Bronchial epithelial cell (primary cell): ENCODE data around the gene MYH10. TPM values are rescaled to one million over a fixed set of nuclear protein-coding genes. Genes with fewer than 3 reads are reported as not detected.
A peak's percentile ranks its signal among the peaks of the same experiment; 100 is the strongest.

Source experiments
- DNase-seq: peaks from one replicate; pipeline ENCODE4 v3.0.0-alpha.2; 2010; ENCODE audit warnings: low read depth
- FAIRE-seq: peaks from 2 replicates; lab custom pipeline; 2011; peaks lifted over from hg19 to GRCh38; lab: Jason Lieb, UNC
- H3K27me3 ChIP-seq: 2 replicates; pipeline ENCODE4 v1.5.1; 2011; ENCODE audit warnings: low read length; ENCODE audit not compliant: control insufficient read depth, insufficient read depth
- H3K36me3 ChIP-seq: 2 replicates; pipeline ENCODE4 v1.5.1; 2011; ENCODE audit warnings: low read length; ENCODE audit not compliant: control insufficient read depth, insufficient read depth
- H3K4me3 ChIP-seq: 2 replicates; pipeline ENCODE4 v1.5.1; 2011; ENCODE audit warnings: mild to moderate bottlenecking, low read depth, low read length, control low read depth
- CTCF ChIP-seq: IDR thresholded peaks from 2 replicates; pipeline ENCODE4 v1.5.1; 2011; ENCODE audit warnings: mild to moderate bottlenecking, moderate library complexity, low read length, control low read depth, inconsistent platforms; ENCODE audit not compliant: insufficient read depth, severe bottlenecking
- total RNA-seq: library from RNA; depleted of rRNA; stranded (reverse); fragments of >200 nt; gene quantifications from 2 replicates; pipeline ENCODE4 v1.2.1, GENCODE V29; 2014

MYH10 gene
- total RNA-seq, 1 donor from 2014 or later: 31.6 TPM

DNA sequence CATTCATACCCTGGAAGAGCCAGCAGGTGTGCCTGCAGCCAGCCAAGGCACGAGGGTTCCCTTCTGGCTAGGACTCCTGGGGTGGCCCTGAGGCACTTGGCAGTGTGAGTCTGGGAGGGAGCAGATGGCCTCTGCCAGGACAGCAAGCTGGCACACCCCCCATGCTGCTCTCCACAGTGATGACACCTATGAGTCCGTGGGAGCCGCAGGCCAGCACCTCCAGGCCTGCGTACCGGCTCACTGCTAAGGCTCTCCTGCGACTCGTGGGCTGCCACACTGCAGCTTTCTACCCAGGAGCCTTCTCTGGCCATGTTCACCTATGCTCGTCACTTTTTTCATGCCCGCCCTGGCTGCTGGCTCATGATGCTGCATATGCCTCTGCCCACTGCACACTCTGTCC lies 126.7 kb downstream of the MYH10 start:
- FAIRE-seq (no peak), DNase-seq (no peak)
- Histone ChIP-seq H3K27me3 (no peaks in the 10 kb centered on the region), H3K36me3 (peaks cover 17% of the 10 kb centered on the region), H3K4me3 (no peak overlapping the region)
- TF ChIP-seq CTCF: no peak

- DNase-seq (no peak), FAIRE-seq (no peak)
- no peak overlapping the region for H3K4me3 ChIP-seq
- no peak for TF ChIP-seq CTCF
- no peaks in the 10 kb centered on the region for H3K27me3 ChIP-seq
- peaks cover 17% of the 10 kb centered on the region for H3K36me3 ChIP-seq
These were observed 127.2 kb downstream of the MYH10 start for GRCh38 chr17:8503368-8503767.

DNA sequence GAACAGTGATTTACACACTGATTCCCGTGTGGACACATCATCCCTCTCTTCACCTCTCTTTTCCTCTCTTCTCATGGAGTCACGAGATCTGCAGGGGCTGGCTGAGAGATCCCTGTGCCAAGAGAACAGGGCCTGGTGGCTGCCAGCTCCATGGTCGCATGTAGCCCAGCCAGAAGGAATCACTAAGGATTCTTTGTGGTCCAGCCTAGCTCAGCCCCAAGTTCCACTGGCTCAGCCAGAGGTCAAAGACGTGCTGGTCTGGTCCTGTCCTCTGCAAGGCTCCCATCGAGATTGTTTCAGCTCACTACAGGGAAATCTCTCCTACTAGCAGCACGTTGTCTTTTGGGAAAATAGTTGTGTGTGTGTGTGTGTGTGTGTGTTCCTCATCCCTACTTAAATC lies 128.4 kb downstream of the MYH10 start:
- DNase-seq (no peak), FAIRE-seq (peak; percentile 86)

GRCh38 chr17:8500609-8501008 lies 129.9 kb downstream of the MYH10 start:
- FAIRE-seq: no peak
- H3K36me3 ChIP-seq: peaks cover 14% of the 10 kb centered on the region
- H3K27me3 ChIP-seq: no peaks in the 10 kb centered on the region
- TF ChIP-seq CTCF: no peak
- no peak for DNase-seq
- H3K4me3 ChIP-seq: no peak overlapping the region

More for the DNA sequence above, 128.4 kb downstream of the MYH10 start:
- peaks cover 14% of the 10 kb centered on the region for H3K36me3 ChIP-seq
- no peak for TF ChIP-seq CTCF
- no peak overlapping the region for H3K4me3 ChIP-seq
- no peaks in the 10 kb centered on the region for H3K27me3 ChIP-seq

GRCh38 chr17:8499614-8500013 lies 130.9 kb downstream of the MYH10 start:
- Histone ChIP-seq H3K36me3 (peaks cover 14% of the 10 kb centered on the region), H3K4me3 (no peak overlapping the region), H3K27me3 (no peaks in the 10 kb centered on the region)
- TF ChIP-seq CTCF: no peak
- FAIRE-seq: no peak
- no peak for DNase-seq

DNA sequence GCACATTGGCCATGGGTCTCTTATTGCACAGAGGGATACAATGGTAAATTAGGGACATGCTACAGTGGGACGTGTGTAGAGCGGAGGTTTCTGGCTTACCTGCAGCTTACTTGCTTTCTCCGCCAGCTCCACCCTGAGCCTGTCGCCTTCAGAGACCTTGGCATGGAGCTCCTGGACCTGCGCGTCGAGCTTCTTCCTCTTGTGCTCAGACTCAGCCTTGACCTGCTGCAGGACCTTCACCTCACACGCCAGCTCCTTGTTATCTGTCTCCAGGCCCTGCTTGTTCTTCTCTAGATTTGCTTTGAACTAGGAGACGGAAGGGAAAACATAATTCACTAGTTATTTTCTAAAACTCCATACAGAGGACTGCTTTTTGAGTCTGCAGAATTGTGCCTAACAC lies 131.4 kb downstream of the MYH10 start:
- no peak for DNase-seq
- FAIRE-seq: no peak
- Histone ChIP-seq H3K4me3 (no peak overlapping the region), H3K36me3 (peaks cover 14% of the 10 kb centered on the region), H3K27me3 (no peaks in the 10 kb centered on the region)
- TF ChIP-seq CTCF: no peak
